T-cell (primary cell): ENCODE results near the gene TRPM1. TPM values are rescaled to one million over a fixed set of nuclear protein-coding genes. Genes with fewer than 3 reads are reported as not detected.

Source experiments
- ATAC-seq, 4 experiments: fragments of 200-7000 bp in 3 of 4; fragments of 150-1000 bp in 1 of 4; cut with Tn5 transposase; replicated peaks in 1 of 4; 1 replicate in 3 of 4; 2 replicates in 1 of 4; pipeline ENCODE4 v1.10.0; 2021; ENCODE audit warnings: moderate library complexity in 3 of 4, mild to moderate bottlenecking in 2 of 4, moderate number of reproducible peaks in 1 of 4
- CTCF ChIA-PET, 2 donors: fragments of 300-600 bp; sonication (Branson Sonifier 250); formaldehyde crosslinking; loops; one replicate each; lab custom pipeline; 2022; ENCODE audit warnings: antibody characterized with exemption in 2 of 2; lab: Charles Lee
- POLR2A ChIA-PET, 2 donors: fragments of 300-600 bp; sonication (Branson Sonifier 250); formaldehyde crosslinking; loops; one replicate each; lab custom pipeline; 2022; ENCODE audit warnings: antibody characterized with exemption in 2 of 2; lab: Charles Lee
- DNase-seq, 35 experiments: peaks; one replicate each; pipeline versions ENCODE4 v3.0.0 to v3.0.0-alpha.2; 2013 to 2023
- H3K27ac ChIP-seq: one replicate; pipeline ENCODE4 v1.5.1; 2013; ENCODE audit warnings: low read length
- H3K27me3 ChIP-seq, 2 experiments: replicated peaks in 1 of 2; 1 replicate in 1 of 2; 2 replicates in 1 of 2; pipeline versions ENCODE4 v1.6.1 to v1.7.0; 2013; ENCODE audit warnings: low read length in 1 of 2, mixed read lengths in 1 of 2; ENCODE audit not compliant: control insufficient read depth in 2 of 2, insufficient read depth in 2 of 2; ENCODE audit errors: extremely low read depth in 1 of 2
- H3K36me3 ChIP-seq, 2 donors: 1 replicate in 1 of 2; 2 replicates in 1 of 2; pipeline versions ENCODE4 v1.6.1 to v1.7.0; 2013; ENCODE audit warnings: low read length in 1 of 2; ENCODE audit not compliant: control insufficient read depth in 2 of 2, insufficient read depth in 1 of 2; ENCODE audit errors: extremely low read depth in 1 of 2
- H3K4me1 ChIP-seq, 2 experiments: 1 replicate in 1 of 2; 2 replicates in 1 of 2; pipeline versions ENCODE4 v1.6.1 to v1.7.0; 2013; ENCODE audit warnings: low read length in 2 of 2, mixed read lengths in 1 of 2; ENCODE audit not compliant: insufficient read depth in 2 of 2, control insufficient read depth in 1 of 2; ENCODE audit errors: extremely low read depth in 1 of 2
- H3K4me3 ChIP-seq, 2 donors: 1 replicate in 1 of 2; 2 replicates in 1 of 2; pipeline versions ENCODE4 v1.5.1 to v1.7.0; 2013; ENCODE audit warnings: mild to moderate bottlenecking in 2 of 2, low read length in 1 of 2, moderate library complexity in 1 of 2; ENCODE audit not compliant: control insufficient read depth in 1 of 2; ENCODE audit errors: extremely low read depth in 1 of 2
- H3K9me3 ChIP-seq: 2 replicates; pipeline ENCODE4 v1.7.0; 2013
- H3K27ac Mint-ChIP-seq, 2 donors: one replicate each; pipeline ENCODE4 v1.8.0; 2020 to 2021; ENCODE audit warnings: mild to moderate bottlenecking in 2 of 2, mixed read lengths in 2 of 2
- H3K27me3 Mint-ChIP-seq, 2 donors: one replicate each; pipeline ENCODE4 v1.8.0; 2021 to 2022; ENCODE audit warnings: mixed read lengths in 2 of 2
- H3K36me3 Mint-ChIP-seq: one replicate; pipeline ENCODE4 v1.8.0; 2021; ENCODE audit warnings: mixed read lengths
- H3K4me1 Mint-ChIP-seq, 3 donors: one replicate each; pipeline ENCODE4 v1.8.0; 2020 to 2022; ENCODE audit warnings: mixed read lengths in 3 of 3, mild to moderate bottlenecking in 1 of 3
- H3K4me3 Mint-ChIP-seq, 3 donors: one replicate each; pipeline ENCODE4 v1.8.0; 2020 to 2022; ENCODE audit warnings: mild to moderate bottlenecking in 3 of 3, mixed read lengths in 3 of 3, moderate library complexity in 3 of 3
- H3K9me3 Mint-ChIP-seq, 3 donors: one replicate each; pipeline ENCODE4 v1.8.0; 2020 to 2022; ENCODE audit warnings: mixed read lengths in 3 of 3
- WGBS: methylation state at CpG from one replicate; pipeline ENCODE4 v1.1.5; 2013; ENCODE audit warnings: missing lambda C conversion rate; ENCODE audit not compliant: insufficient coverage; 5-methylcytosine and 5-hydroxymethylcytosine counted together
- total RNA-seq, 35 experiments: library from RNA in 6 of 35; stranded (reverse) in 6 of 35; fragments of 120-200 nt in 1 of 35; gene quantifications; one replicate each; pipeline versions ENCODE4 v1.2.1 to v1.2.4 and lab custom pipeline; 2013 to 2026

The TRPM1 gene
- total RNA-seq, 5 donors from 2014 or later (not counting 1 experiment from before 2014, with no cell fraction given): not detected

- no peaks in the 10 kb centered on the region for H3K36me3 ChIP-seq
- Mint-ChIP-seq H3K27ac (no peak overlapping the region), H3K9me3 (peaks cover 5 to 20% (median 12%) of the 10 kb centered on the region in 3 donors), H3K36me3 (peaks cover 14% of the 10 kb centered on the region), H3K4me1 (peaks cover 16 to 22% (median 18%) of the 10 kb centered on the region in 3 donors), H3K4me3 (no peak overlapping the region), H3K27me3 (peaks cover 0 to 7% of the 10 kb centered on the region in 2 donors)
- POLR2A ChIA-PET: interaction anchor here in 1 of 2 donors (0.9 kb wide), 1 partner anchor 10 kb away, joined by 3 read pairs; no protein-coding TSS in a partner anchor
- H3K9me3 ChIP-seq: peaks cover 6% of the 10 kb centered on the region
- H3K27ac ChIP-seq: no peak overlapping the region
- H3K4me1 ChIP-seq: peaks cover 6 to 15% of the 10 kb centered on the region in 2 experiments
- DNase-seq: no peak
- CTCF ChIA-PET: no interaction called here
- no peak overlapping the region for H3K4me3 ChIP-seq
- ATAC-seq: no peak
- WGBS: 93% methylated on average over 2 of the region's 3 CpGs
- peaks cover 0 to 8% of the 10 kb centered on the region in 2 experiments for H3K27me3 ChIP-seq
Measured at GRCh38 chr15:31016446-31016915, 85.0 kb downstream of the TRPM1 start.

GRCh38 chr15:31014608-31014925 lies 87.0 kb downstream of the TRPM1 start:
- H3K4me1 Mint-ChIP-seq: peaks cover 16 to 20% (median 18%) of the 10 kb centered on the region in 3 donors
- Histone ChIP-seq H3K27ac (no peak overlapping the region), H3K36me3 (no peaks in the 10 kb centered on the region), H3K27me3 (peaks cover 0 to 8% of the 10 kb centered on the region in 2 experiments), H3K4me1 (peaks cover 6 to 15% of the 10 kb centered on the region in 2 experiments), H3K9me3 (peaks cover 6% of the 10 kb centered on the region), H3K4me3 (no peak overlapping the region)
- peak overlapping the region; percentile 86 to 87 for H3K27ac Mint-ChIP-seq
- ATAC-seq (no peak), DNase-seq (no peak)
- H3K27me3 Mint-ChIP-seq: peaks cover 0 to 8% of the 10 kb centered on the region in 2 donors
- ChIA-PET CTCF (interaction anchor here in 1 of 2 donors (0.9 kb wide), 1 partner anchor 11 kb away, joined by 3 read pairs; no protein-coding TSS in a partner anchor), POLR2A (no interaction called here)
- no CpG with 5 or more reads among the region's 2 CpGs for WGBS
- no peak overlapping the region for H3K4me3 Mint-ChIP-seq
- peaks cover 14% of the 10 kb centered on the region for H3K36me3 Mint-ChIP-seq
- H3K9me3 Mint-ChIP-seq: peaks cover 5 to 20% (median 12%) of the 10 kb centered on the region in 3 donors

GRCh38 chr15:31013863-31014607 lies 87.5 kb downstream of the TRPM1 start:
- H3K4me1 ChIP-seq: peaks cover 6 to 15% of the 10 kb centered on the region in 2 experiments
- H3K27me3 ChIP-seq: peaks cover 0 to 8% of the 10 kb centered on the region in 2 experiments
- Mint-ChIP-seq H3K27me3 (peaks cover 0 to 8% of the 10 kb centered on the region in 2 donors), H3K9me3 (peaks cover 5 to 20% (median 12%) of the 10 kb centered on the region in 3 donors), H3K4me3 (peak overlapping the region in 1 of 3 donors; percentile 2), H3K36me3 (peaks cover 14% of the 10 kb centered on the region), H3K27ac (peak overlapping the region; percentile 86 to 87), H3K4me1 (peaks cover 16 to 20% (median 20%) of the 10 kb centered on the region in 3 donors)
- peak overlapping the region; percentile 8 for H3K27ac ChIP-seq
- ChIA-PET CTCF (interaction anchor here in 1 of 2 donors (0.5 to 0.9 kb wide), 2 partner anchors 10 to 79 kb away, joined by 3 read pairs; no protein-coding TSS in a partner anchor), POLR2A (interaction anchor here in 1 of 2 donors (0.5 to 0.6 kb wide), 2 partner anchors 26 to 53 kb away, joined by 3 read pairs; no protein-coding TSS in a partner anchor)
- ATAC-seq (peak; percentile 84 to 96 (median 92)), DNase-seq (peak in 1 of 35 experiments; percentile 37)
- H3K36me3 ChIP-seq: no peaks in the 10 kb centered on the region
- WGBS: 67% methylated on average over 1 of the region's 2 CpGs
- H3K9me3 ChIP-seq: peaks cover 6% of the 10 kb centered on the region
- peak overlapping the region in 1 of 2 donors; percentile 32 for H3K4me3 ChIP-seq

- no peaks in the 10 kb centered on the region for H3K36me3 ChIP-seq
- DNase-seq (no peak), ATAC-seq (no peak)
- H3K4me1 ChIP-seq: peaks cover 6 to 15% of the 10 kb centered on the region in 2 experiments
- Mint-ChIP-seq H3K4me1 (peaks cover 16 to 20% (median 20%) of the 10 kb centered on the region in 3 donors), H3K4me3 (no peak overlapping the region), H3K27me3 (peaks cover 0 to 11% of the 10 kb centered on the region in 2 donors), H3K36me3 (peaks cover 14% of the 10 kb centered on the region), H3K27ac (no peak overlapping the region), H3K9me3 (peaks cover 5 to 20% (median 12%) of the 10 kb centered on the region in 3 donors)
- WGBS: no CpG with 5 or more reads among the region's 2 CpGs
- ChIA-PET CTCF (no interaction called here), POLR2A (no interaction called here)
- no peak overlapping the region for H3K27ac ChIP-seq
- peaks cover 6% of the 10 kb centered on the region for H3K9me3 ChIP-seq
- peaks cover 0 to 3% of the 10 kb centered on the region in 2 experiments for H3K27me3 ChIP-seq
- H3K4me3 ChIP-seq: no peak overlapping the region
Measured at GRCh38 chr15:31012455-31012854, 89.1 kb downstream of the TRPM1 start.

- Histone ChIP-seq H3K4me1 (peaks cover 6 to 15% of the 10 kb centered on the region in 2 experiments), H3K27me3 (peaks cover 0 to 3% of the 10 kb centered on the region in 2 experiments), H3K9me3 (peaks cover 6% of the 10 kb centered on the region), H3K4me3 (no peak overlapping the region), H3K36me3 (no peaks in the 10 kb centered on the region), H3K27ac (no peak overlapping the region)
- no peak overlapping the region for H3K27ac Mint-ChIP-seq
- no CpG with 5 or more reads among the region's 1 CpG for WGBS
- ATAC-seq (no peak), DNase-seq (no peak)
- peaks cover 5 to 20% (median 12%) of the 10 kb centered on the region in 3 donors for H3K9me3 Mint-ChIP-seq
- ChIA-PET POLR2A (no interaction called here), CTCF (no interaction called here)
- H3K4me1 Mint-ChIP-seq: peaks cover 16 to 20% (median 19%) of the 10 kb centered on the region in 3 donors
- no peak overlapping the region for H3K4me3 Mint-ChIP-seq
- H3K36me3 Mint-ChIP-seq: peaks cover 14% of the 10 kb centered on the region
- H3K27me3 Mint-ChIP-seq: peaks cover 4 to 13% of the 10 kb centered on the region in 2 donors
Measured at GRCh38 chr15:31010036-31010435, 91.5 kb downstream of the TRPM1 start.

- Histone ChIP-seq H3K9me3 (no peaks in the 10 kb centered on the region), H3K27ac (no peak overlapping the region), H3K27me3 (peaks cover 2 to 6% of the 10 kb centered on the region in 2 experiments), H3K4me1 (peaks cover 0 to 10% of the 10 kb centered on the region in 2 experiments), H3K4me3 (no peak overlapping the region), H3K36me3 (no peaks in the 10 kb centered on the region)
- Mint-ChIP-seq H3K9me3 (no peaks in the 10 kb centered on the region), H3K36me3 (no peaks in the 10 kb centered on the region), H3K4me3 (no peak overlapping the region), H3K4me1 (peaks cover 8 to 19% (median 14%) of the 10 kb centered on the region in 3 donors), H3K27me3 (peaks cover 13 to 16% of the 10 kb centered on the region in 2 donors), H3K27ac (no peak overlapping the region)
- DNase-seq (no peak), ATAC-seq (no peak)
- WGBS: no CpG with 5 or more reads among the region's 2 CpGs
- ChIA-PET CTCF (no interaction called here), POLR2A (no interaction called here)
Measured at GRCh38 chr15:31005660-31006059, 95.9 kb downstream of the TRPM1 start.
